AG04450 (cell line): ENCODE measurements around the gene GGN. TPM values are rescaled to one million over a fixed set of nuclear protein-coding genes. Genes with fewer than 3 reads are reported as not detected.

Source experiments
- CTCF ChIA-PET: fragments of 300-600, 350-600 bp; formaldehyde crosslinking; extraction: SDS; loops from one replicate; lab custom pipeline; 2022; ENCODE audit warnings: antibody characterized with exemption, inconsistent platforms; lab: Charles Lee
- POLR2A ChIA-PET: fragments of 350-600 bp; formaldehyde crosslinking; extraction: SDS; loops from one replicate; lab custom pipeline; 2021; ENCODE audit warnings: antibody characterized with exemption, inconsistent platforms; lab: Yijun Ruan, JAX
- DNase-seq: peaks from one replicate; pipeline ENCODE4 v3.0.0-alpha.2; 2011; ENCODE audit warnings: low read depth, low spot score
- H3K27ac ChIP-seq: one replicate; pipeline ENCODE4 v1.5.1; 2012; ENCODE audit warnings: low read depth, low read length, control low read depth
- H3K27me3 ChIP-seq: one replicate; pipeline ENCODE4 v1.6.0; 2012; ENCODE audit warnings: low read length; ENCODE audit not compliant: control insufficient read depth, insufficient read depth
- H3K4me3 ChIP-seq: 2 replicates; pipeline ENCODE4 v1.5.1; 2011; ENCODE audit warnings: mild to moderate bottlenecking, low read depth, low read length, control low read depth
- H3K9me3 ChIP-seq: 2 replicates; pipeline ENCODE4 v1.5.1; 2012; ENCODE audit warnings: low read length; ENCODE audit not compliant: control insufficient read depth, insufficient read depth
- polyA plus RNA-seq: library from polyadenylated mRNA; depleted of rRNA; stranded (reverse); fragments of >200 nt; gene quantifications from 2 replicates; pipeline ENCODE4 v1.2.3, GENCODE V29; 2011
- TF ChIP-seq, protein P1 (sequence below): IDR thresholded peaks from 2 replicates; pipeline ENCODE4 v1.5.1; 2011; ENCODE audit warnings: low read depth, low read length, control low read depth, inconsistent platforms

The GGN gene
- polyA plus RNA-seq, 1 experiment: 0.15 TPM

DNA sequence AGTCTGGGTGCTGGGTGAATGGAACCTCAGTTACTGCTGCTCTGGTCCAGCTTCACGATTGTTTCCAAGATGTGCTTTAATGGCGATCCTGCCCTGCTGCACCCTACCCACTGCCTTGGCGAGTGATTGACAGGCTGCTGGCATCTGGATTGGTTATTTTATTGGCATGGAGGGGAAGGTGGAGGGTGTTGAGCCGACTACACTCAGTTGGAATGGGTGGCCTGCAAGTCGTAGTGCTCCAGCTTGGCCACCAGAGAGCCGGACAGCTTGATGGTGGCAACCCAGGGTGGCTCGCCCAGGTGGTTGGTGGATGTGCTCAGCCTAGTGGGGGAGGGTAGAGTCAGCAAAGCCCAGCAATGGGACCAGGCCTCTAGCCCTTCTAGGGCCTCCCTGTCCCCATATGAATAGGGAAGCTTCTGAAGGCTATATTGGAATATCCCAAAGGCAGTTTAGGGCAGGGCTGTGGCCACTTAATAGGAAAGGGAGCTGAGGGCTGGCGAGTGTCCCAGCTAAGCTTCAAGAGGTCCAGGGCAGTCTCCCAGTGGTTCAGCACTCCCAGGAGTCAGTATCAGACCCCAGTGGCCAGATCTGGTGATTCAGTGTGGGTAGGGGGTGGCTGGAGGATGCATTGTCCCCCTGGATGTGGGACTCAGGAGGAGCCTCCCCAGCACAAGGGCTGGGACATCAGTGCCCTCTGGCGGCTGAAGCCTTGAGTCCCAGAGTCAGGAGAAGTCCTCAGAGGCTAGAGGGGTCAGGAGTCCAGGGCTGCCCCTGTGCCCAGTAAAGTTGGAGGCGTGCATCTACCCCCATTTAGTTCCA is 3.4 kb downstream of the GGN start:
- DNase-seq: no peak
- TF ChIP-seq, protein P1, sequence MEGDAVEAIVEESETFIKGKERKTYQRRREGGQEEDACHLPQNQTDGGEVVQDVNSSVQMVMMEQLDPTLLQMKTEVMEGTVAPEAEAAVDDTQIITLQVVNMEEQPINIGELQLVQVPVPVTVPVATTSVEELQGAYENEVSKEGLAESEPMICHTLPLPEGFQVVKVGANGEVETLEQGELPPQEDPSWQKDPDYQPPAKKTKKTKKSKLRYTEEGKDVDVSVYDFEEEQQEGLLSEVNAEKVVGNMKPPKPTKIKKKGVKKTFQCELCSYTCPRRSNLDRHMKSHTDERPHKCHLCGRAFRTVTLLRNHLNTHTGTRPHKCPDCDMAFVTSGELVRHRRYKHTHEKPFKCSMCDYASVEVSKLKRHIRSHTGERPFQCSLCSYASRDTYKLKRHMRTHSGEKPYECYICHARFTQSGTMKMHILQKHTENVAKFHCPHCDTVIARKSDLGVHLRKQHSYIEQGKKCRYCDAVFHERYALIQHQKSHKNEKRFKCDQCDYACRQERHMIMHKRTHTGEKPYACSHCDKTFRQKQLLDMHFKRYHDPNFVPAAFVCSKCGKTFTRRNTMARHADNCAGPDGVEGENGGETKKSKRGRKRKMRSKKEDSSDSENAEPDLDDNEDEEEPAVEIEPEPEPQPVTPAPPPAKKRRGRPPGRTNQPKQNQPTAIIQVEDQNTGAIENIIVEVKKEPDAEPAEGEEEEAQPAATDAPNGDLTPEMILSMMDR: peak; percentile 57
- ChIA-PET CTCF (interaction anchor here (0.9 to 2.1 kb wide), 6 partner anchors 8 to 242 kb away, joined by 3 to 10 read pairs (median 4); partner anchors contain the start of gene PSMD8), POLR2A (no interaction called here)
- Histone ChIP-seq H3K4me3 (no peak overlapping the region), H3K9me3 (peaks cover 4% of the 10 kb centered on the region; the same call in 1 of the 2 replicates), H3K27ac (peak overlapping the region; percentile 21), H3K27me3 (no peaks in the 10 kb centered on the region)

DNA sequence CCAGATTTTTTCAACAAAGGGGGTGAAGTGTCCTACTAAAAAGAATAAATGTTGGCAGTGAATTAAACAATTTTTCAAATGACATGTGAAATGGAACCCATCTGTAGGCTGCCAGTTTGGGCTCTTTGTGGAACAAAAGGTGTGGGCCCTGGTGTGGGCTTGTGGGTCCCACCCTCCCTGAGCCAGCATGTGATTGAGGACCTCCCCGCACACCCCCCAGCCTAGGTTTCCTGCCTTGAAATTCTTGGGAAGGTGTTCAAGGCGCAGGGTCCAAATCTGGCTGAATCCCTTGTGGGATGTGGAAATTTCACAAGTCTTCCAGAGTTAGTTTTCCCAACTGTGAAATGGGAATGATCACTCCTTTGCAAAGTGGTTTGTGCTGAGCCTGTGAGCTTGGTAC is 4.1 kb downstream of the GGN start:
- TF ChIP-seq, protein P1: no peak
- DNase-seq: no peak
- Histone ChIP-seq H3K4me3 (no peak overlapping the region), H3K27ac (no peak overlapping the region), H3K27me3 (no peaks in the 10 kb centered on the region), H3K9me3 (peaks cover 4% of the 10 kb centered on the region; the same call in 1 of the 2 replicates)
- CTCF ChIA-PET: interaction anchor here (0.9 to 2.1 kb wide), 4 partner anchors 8 to 149 kb away, joined by 3 to 10 read pairs (median 7); partner anchors contain the start of gene PSMD8
- POLR2A ChIA-PET: no interaction called here

DNA sequence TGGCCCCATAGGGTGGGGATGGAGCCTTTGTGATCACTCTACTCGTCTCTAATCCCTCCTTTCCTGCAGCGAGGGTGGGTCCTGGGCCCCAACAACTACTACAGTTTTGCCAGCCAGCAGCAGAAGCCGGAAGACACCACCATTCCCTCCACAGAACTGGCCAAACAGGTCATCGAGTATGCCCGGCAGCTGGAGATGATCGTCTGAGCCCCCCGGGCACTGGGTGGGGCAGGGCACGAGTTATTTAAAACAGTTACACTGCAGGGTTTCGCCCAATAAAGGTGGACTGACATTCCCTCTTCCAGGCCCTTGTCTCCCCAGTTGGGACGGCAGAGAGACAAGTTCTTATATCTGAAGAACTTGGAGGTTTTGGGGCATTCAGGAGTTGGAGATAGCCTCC is 4.7 kb downstream of the GGN start:
- Histone ChIP-seq H3K4me3 (no peak overlapping the region), H3K27ac (no peak overlapping the region), H3K9me3 (peaks cover 4% of the 10 kb centered on the region; the same call in 1 of the 2 replicates), H3K27me3 (no peaks in the 10 kb centered on the region)
- DNase-seq: no peak
- CTCF ChIA-PET: no interaction called here
- TF ChIP-seq, protein P1: no peak
- POLR2A ChIA-PET: no interaction called here

DNA sequence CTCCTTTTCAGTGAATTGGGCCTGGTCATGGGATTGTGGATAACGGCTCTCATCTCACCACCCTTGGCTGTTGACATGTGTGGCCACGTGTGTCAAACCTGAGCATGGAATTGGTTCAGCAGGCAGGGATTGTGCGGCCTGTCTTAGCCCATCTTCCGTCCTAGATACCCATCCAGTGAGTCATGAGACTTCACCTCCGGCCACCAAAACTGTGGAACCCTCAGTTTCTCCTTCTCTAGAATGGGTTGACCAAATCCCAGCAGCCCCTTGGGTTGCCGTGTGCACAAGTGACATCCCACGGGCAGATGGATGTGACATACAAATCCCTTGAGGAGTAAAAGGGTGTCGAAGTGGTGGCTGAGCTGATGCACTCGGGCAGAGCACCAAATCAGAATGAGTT is 6.7 kb downstream of the GGN start:
- POLR2A ChIA-PET: no interaction called here
- Histone ChIP-seq H3K27ac (no peak overlapping the region), H3K4me3 (no peak overlapping the region), H3K27me3 (no peaks in the 10 kb centered on the region), H3K9me3 (peaks cover under 1% of the 10 kb centered on the region; the same call in 1 of the 2 replicates)
- TF ChIP-seq, protein P1: no peak
- CTCF ChIA-PET: no interaction called here
- DNase-seq: no peak

DNA sequence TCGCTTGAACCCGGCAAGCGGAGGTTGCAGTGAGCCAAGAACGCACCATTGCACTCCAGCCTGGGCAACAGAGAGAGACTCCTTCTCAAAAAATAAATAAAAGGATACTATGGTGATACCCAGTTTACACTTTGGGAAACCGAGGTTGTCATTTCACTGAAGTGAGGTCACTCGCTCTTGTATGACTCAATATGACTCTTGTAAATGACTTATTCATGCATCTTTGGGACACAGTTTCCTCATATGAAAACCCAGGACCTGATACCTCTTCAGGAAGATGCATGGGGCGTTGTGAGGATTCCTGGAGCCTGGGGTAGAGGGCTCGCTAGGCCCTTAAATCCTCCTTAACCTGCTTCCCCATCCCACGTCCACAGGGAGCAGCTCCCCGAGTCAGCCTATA is 9.0 kb downstream of the GGN start:
- POLR2A ChIA-PET: interaction anchor here (2.5 kb wide), 1 partner anchor 9 kb away, joined by 8 read pairs; the partner anchor contains the start of gene GGN
- no peak overlapping the region for H3K27ac ChIP-seq
- CTCF ChIA-PET: interaction anchor here (0.6 to 1.5 kb wide), 3 partner anchors 24 to 467 kb away, joined by 3 to 6 read pairs (median 5); partner anchors contain the start of genes CATSPERG and FAM98C
- no peak for DNase-seq
- H3K4me3 ChIP-seq: no peak overlapping the region
- no peaks in the 10 kb centered on the region for H3K9me3 ChIP-seq
- H3K27me3 ChIP-seq: no peaks in the 10 kb centered on the region
- TF ChIP-seq, protein P1: no peak
